Ascending aorta (tissue), 2 donors: ENCODE results near the gene HCST. TPM values are rescaled to one million over a fixed set of nuclear protein-coding genes. Genes with fewer than 3 reads are reported as not detected.

Experiments
- DNase-seq, 2 donors: peaks; one replicate each; pipeline ENCODE4 v3.0.0-alpha.2; 2019; ENCODE audit warnings: low spot score in 2 of 2
- H3K27ac ChIP-seq, 2 donors: fragments of 200-600 bp; sonication (generic); one replicate each; pipeline ENCODE4 v1.5.1; 2016 to 2017; ENCODE audit warnings: mild to moderate bottlenecking in 1 of 2
- H3K27me3 ChIP-seq: fragments of 200-600 bp; sonication (generic); one replicate; pipeline ENCODE4 v1.5.1; 2017
- H3K36me3 ChIP-seq, 2 donors: fragments of 200-600 bp; sonication (generic); one replicate each; pipeline ENCODE4 v1.5.1; 2016
- H3K4me1 ChIP-seq, 2 donors: fragments of 200-600 bp; sonication (generic); one replicate each; pipeline ENCODE4 v1.5.1; 2016 to 2017; ENCODE audit warnings: mild to moderate bottlenecking in 1 of 2
- H3K4me3 ChIP-seq, 2 donors: fragments of 200-600 bp; sonication (generic); one replicate each; pipeline ENCODE4 v1.5.1; 2016 to 2017; ENCODE audit warnings: mild to moderate bottlenecking in 1 of 2
- H3K9me3 ChIP-seq, 2 donors: fragments of 200-600 bp; sonication (generic); one replicate each; pipeline ENCODE4 v1.5.1; 2016
- CTCF ChIP-seq, 3 experiments: fragments of 200-600 bp in 2 of 3; fragments of 450-650 bp in 1 of 3; sonication (generic) in 2 of 3; IDR thresholded peaks; one replicate each; pipeline ENCODE4 v1.5.1; 2016 to 2019; ENCODE audit warnings: antibody characterized with exemption in 3 of 3, mild to moderate bottlenecking in 1 of 3, moderate library complexity in 1 of 3
- intact Hi-C: fragments of 100-400 bp; cut with DNase I; formaldehyde crosslinking; loops from one replicate; pipeline ENCODE4 v1.15.1; 2023
- total RNA-seq: library from RNA; depleted of rRNA; stranded (reverse); fragments of >200 nt; gene quantifications from one replicate; pipeline ENCODE4 v1.1.0, GENCODE V29; 2016

HCST gene
- total RNA-seq, 1 donor from 2014 or later = not detected

GRCh38 chr19:35882114-35882832 lies 20.1 kb upstream of the HCST start:
- H3K27ac ChIP-seq = no peak overlapping the region
- intact Hi-C loops = loop anchor here (1.0 kb wide), 1 partner anchor 49 kb away; no protein-coding TSS in a partner anchor
- no peak overlapping the region for H3K4me3 ChIP-seq
- no peaks in the 10 kb centered on the region for H3K27me3 ChIP-seq
- peak; percentile 23 to 53 (median 42) for TF ChIP-seq CTCF (IDR thresholded peaks at IDR 0.05)
- no peak for DNase-seq
- H3K4me1 ChIP-seq = no peaks in the 10 kb centered on the region
- peaks cover 0 to 2% of the 10 kb centered on the region in 2 donors for H3K36me3 ChIP-seq
- no peaks in the 10 kb centered on the region for H3K9me3 ChIP-seq

GRCh38 chr19:35883882-35884281 lies 18.4 kb upstream of the HCST start:
- no peak for TF ChIP-seq CTCF (IDR thresholded peaks at IDR 0.05)
- no peaks in the 10 kb centered on the region for H3K27me3 ChIP-seq

GRCh38 chr19:35885225-35885738 lies 17.0 kb upstream of the HCST start:
- no peak overlapping the region for H3K27ac ChIP-seq
- intact Hi-C loops = no loop called here
- no peak for DNase-seq
- no peaks in the 10 kb centered on the region for H3K27me3 ChIP-seq
- H3K36me3 ChIP-seq = peaks cover 23 to 32% of the 10 kb centered on the region in 2 donors
- H3K4me3 ChIP-seq = no peak overlapping the region
- H3K9me3 ChIP-seq = no peaks in the 10 kb centered on the region
- H3K4me1 ChIP-seq = no peaks in the 10 kb centered on the region
- no peak for TF ChIP-seq CTCF (IDR thresholded peaks at IDR 0.05)

More at GRCh38 chr19:35883882-35884281, 18.4 kb upstream of the HCST start:
- no peaks in the 10 kb centered on the region for H3K4me1 ChIP-seq
- no peak overlapping the region for H3K27ac ChIP-seq
- no peaks in the 10 kb centered on the region for H3K9me3 ChIP-seq
- no peak overlapping the region for H3K4me3 ChIP-seq
- peaks cover 10 to 18% of the 10 kb centered on the region in 2 donors for H3K36me3 ChIP-seq
- intact Hi-C loops = no loop called here
- DNase-seq = no peak

- Histone ChIP-seq H3K4me1 (no peaks in the 10 kb centered on the region), H3K9me3 (no peaks in the 10 kb centered on the region), H3K4me3 (no peak overlapping the region), H3K27ac (no peak overlapping the region), H3K27me3 (no peaks in the 10 kb centered on the region), H3K36me3 (peaks cover 30 to 38% of the 10 kb centered on the region in 2 donors)
- intact Hi-C loops = no loop called here
- no peak for DNase-seq
- TF ChIP-seq CTCF (IDR thresholded peaks at IDR 0.05) = no peak
Observed at GRCh38 chr19:35885904-35886303, 16.4 kb upstream of the HCST start.

DNA sequence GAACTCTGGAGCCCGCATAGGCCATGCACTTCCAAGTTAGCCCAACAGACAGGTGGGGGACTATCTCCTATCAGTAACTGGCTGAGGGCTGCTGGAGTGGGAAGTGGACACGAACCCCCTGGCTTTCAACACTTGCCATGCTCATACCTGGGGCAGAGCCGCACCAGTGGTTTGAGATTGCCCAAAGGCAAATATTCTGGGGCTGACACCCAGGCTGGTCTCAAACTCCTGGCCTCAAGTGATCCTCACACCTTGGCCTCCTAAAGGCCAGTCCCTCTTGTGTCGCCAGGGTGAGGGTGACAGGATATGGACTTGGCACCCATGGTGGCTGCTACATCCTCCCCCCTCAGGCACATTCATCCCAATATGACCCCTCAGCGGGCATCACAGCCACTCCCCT lies 15.1 kb upstream of the HCST start:
- Histone ChIP-seq H3K4me3 (no peak overlapping the region), H3K27ac (no peak overlapping the region), H3K4me1 (no peaks in the 10 kb centered on the region), H3K36me3 (peaks cover 32 to 42% of the 10 kb centered on the region in 2 donors), H3K9me3 (no peaks in the 10 kb centered on the region), H3K27me3 (no peaks in the 10 kb centered on the region)
- intact Hi-C loops = no loop called here
- no peak for DNase-seq
- TF ChIP-seq CTCF (IDR thresholded peaks at IDR 0.05) = no peak
